Measurements from ENCODE around the gene HTRA3.

Gene HTRA3

GRCh38 chr4:8269535-8270417, at the start of gene HTRA3:
Gene HTRA3 (plus strand): TSS chr4:8269754. CDS start chr4:8269969, 215 bp downstream.
- no peak for DNase-seq (ENCODE audit: low read depth in 1 of 2, low spot score in 1 of 2)
- no peak for TF ChIP-seq JUND (IDR thresholded peaks at IDR 0.05; ENCODE audit: low read depth)
- in situ Hi-C loops (cut with HindIII; ENCODE audit: low pct_unique_long_range_greater_than_20kb, low sequenced_read_pairs), result no loop called here

- in situ Hi-C loops (cut with HindIII; ENCODE audit: low pct_unique_long_range_greater_than_20kb, low sequenced_read_pairs), result no loop called here
- no peak for TF ChIP-seq JUND (IDR thresholded peaks at IDR 0.05; ENCODE audit: low read depth)
- DNase-seq (ENCODE audit: low read depth in 1 of 2, low spot score in 1 of 2), result no peak
These were observed 48.7 kb upstream of the HTRA3 start for GRCh38 chr4:8220661-8221450.

- no peak for DNase-seq (ENCODE audit: low read depth in 1 of 2, low spot score in 1 of 2)
- TF ChIP-seq JUND (IDR thresholded peaks at IDR 0.05; ENCODE audit: low read depth), result no peak
- in situ Hi-C loops (cut with HindIII; ENCODE audit: low pct_unique_long_range_greater_than_20kb, low sequenced_read_pairs), result no loop called here
These were observed 48.1 kb upstream of the HTRA3 start for GRCh38 chr4:8221476-8221875.

GRCh38 chr4:8221985-8222384, 47.6 kb upstream of the HTRA3 start:
- no peak for TF ChIP-seq JUND (IDR thresholded peaks at IDR 0.05; ENCODE audit: low read depth)
- DNase-seq (ENCODE audit: low read depth in 1 of 2, low spot score in 1 of 2), result no peak
- in situ Hi-C loops (cut with HindIII; ENCODE audit: low pct_unique_long_range_greater_than_20kb, low sequenced_read_pairs), result no loop called here

GRCh38 chr4:8222609-8223388, 46.8 kb upstream of the HTRA3 start:
- in situ Hi-C loops (cut with HindIII; ENCODE audit: low pct_unique_long_range_greater_than_20kb, low sequenced_read_pairs), result no loop called here

GRCh38 chr4:8224267-8224974, 45.1 kb upstream of the HTRA3 start:
- in situ Hi-C loops (cut with HindIII; ENCODE audit: low pct_unique_long_range_greater_than_20kb, low sequenced_read_pairs), result no loop called here

More at GRCh38 chr4:8222609-8223388, 46.8 kb upstream of the HTRA3 start:
- no peak for TF ChIP-seq JUND (IDR thresholded peaks at IDR 0.05; ENCODE audit: low read depth)
- DNase-seq (ENCODE audit: low read depth in 1 of 2, low spot score in 1 of 2), result no peak

GRCh38 chr4:8224975-8225625, 44.5 kb upstream of the HTRA3 start:
- in situ Hi-C loops (cut with HindIII; ENCODE audit: low pct_unique_long_range_greater_than_20kb, low sequenced_read_pairs), result no loop called here
- no peak for TF ChIP-seq JUND (IDR thresholded peaks at IDR 0.05; ENCODE audit: low read depth)
- DNase-seq (ENCODE audit: low read depth in 1 of 2, low spot score in 1 of 2), result no peak

More at GRCh38 chr4:8224267-8224974, 45.1 kb upstream of the HTRA3 start:
- no peak for DNase-seq (ENCODE audit: low read depth in 1 of 2, low spot score in 1 of 2)
- no peak for TF ChIP-seq JUND (IDR thresholded peaks at IDR 0.05; ENCODE audit: low read depth)

- in situ Hi-C loops (cut with HindIII; ENCODE audit: low pct_unique_long_range_greater_than_20kb, low sequenced_read_pairs), result no loop called here
- TF ChIP-seq JUND (IDR thresholded peaks at IDR 0.05; ENCODE audit: low read depth), result no peak
- no peak for DNase-seq (ENCODE audit: low read depth in 1 of 2, low spot score in 1 of 2)
These were observed 43.7 kb upstream of the HTRA3 start for GRCh38 chr4:8225706-8226443.

- in situ Hi-C loops (cut with HindIII; ENCODE audit: low pct_unique_long_range_greater_than_20kb, low sequenced_read_pairs), result no loop called here
- DNase-seq (ENCODE audit: low read depth in 1 of 2, low spot score in 1 of 2), result no peak
- no peak for TF ChIP-seq JUND (IDR thresholded peaks at IDR 0.05; ENCODE audit: low read depth)
These were observed 42.3 kb upstream of the HTRA3 start for GRCh38 chr4:8227201-8227770.

GRCh38 chr4:8227771-8228318, 41.7 kb upstream of the HTRA3 start:
- in situ Hi-C loops (cut with HindIII; ENCODE audit: low pct_unique_long_range_greater_than_20kb, low sequenced_read_pairs), result no loop called here
- no peak for DNase-seq (ENCODE audit: low read depth in 1 of 2, low spot score in 1 of 2)
- TF ChIP-seq JUND (IDR thresholded peaks at IDR 0.05; ENCODE audit: low read depth), result no peak

All from T47D (cell line).